Measurements from ENCODE around the gene KHDRBS2.

The KHDRBS2 gene

DNA sequence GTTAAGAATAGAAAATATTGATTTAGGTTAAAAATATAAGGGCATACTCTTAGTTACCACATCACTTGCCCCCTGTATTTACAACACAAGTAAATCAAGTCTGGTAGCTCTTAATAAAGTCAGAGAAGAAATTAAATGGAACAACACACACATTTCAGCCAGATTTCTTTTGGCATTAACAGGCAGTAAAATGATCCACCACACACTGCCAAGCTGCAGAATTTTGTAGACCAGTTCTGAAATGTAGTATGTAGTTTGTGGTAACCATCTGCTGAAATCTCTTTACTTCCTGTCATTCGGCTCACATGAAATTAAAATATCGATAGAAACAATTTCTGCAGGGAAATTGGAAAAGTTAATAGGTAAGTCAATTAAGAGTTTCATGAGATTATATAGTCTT lies 326.8 kb downstream of the KHDRBS2 start:
- Mint-ChIP-seq H3K27me3 (ENCODE audit: low read depth) (no peaks in the 10 kb centered on the region), H3K9me3 (peaks cover 24% of the 10 kb centered on the region), H3K27ac (no peak overlapping the region), H3K36me3 (ENCODE audit: low read depth) (peaks cover 11% of the 10 kb centered on the region), H3K4me3 (no peak overlapping the region), H3K4me1 (no peaks in the 10 kb centered on the region)
- TF ChIP-seq, protein P1, sequence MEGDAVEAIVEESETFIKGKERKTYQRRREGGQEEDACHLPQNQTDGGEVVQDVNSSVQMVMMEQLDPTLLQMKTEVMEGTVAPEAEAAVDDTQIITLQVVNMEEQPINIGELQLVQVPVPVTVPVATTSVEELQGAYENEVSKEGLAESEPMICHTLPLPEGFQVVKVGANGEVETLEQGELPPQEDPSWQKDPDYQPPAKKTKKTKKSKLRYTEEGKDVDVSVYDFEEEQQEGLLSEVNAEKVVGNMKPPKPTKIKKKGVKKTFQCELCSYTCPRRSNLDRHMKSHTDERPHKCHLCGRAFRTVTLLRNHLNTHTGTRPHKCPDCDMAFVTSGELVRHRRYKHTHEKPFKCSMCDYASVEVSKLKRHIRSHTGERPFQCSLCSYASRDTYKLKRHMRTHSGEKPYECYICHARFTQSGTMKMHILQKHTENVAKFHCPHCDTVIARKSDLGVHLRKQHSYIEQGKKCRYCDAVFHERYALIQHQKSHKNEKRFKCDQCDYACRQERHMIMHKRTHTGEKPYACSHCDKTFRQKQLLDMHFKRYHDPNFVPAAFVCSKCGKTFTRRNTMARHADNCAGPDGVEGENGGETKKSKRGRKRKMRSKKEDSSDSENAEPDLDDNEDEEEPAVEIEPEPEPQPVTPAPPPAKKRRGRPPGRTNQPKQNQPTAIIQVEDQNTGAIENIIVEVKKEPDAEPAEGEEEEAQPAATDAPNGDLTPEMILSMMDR (IDR thresholded peaks at IDR 0.05; ENCODE audit: unreplicated experiment in 3 of 3): no peak

GRCh38 chr6:61953851-61954250 lies 332.2 kb downstream of the KHDRBS2 start:
- H3K27ac Mint-ChIP-seq: peak overlapping the region in 2 of 3 experiments; percentile 2 to 20

DNA sequence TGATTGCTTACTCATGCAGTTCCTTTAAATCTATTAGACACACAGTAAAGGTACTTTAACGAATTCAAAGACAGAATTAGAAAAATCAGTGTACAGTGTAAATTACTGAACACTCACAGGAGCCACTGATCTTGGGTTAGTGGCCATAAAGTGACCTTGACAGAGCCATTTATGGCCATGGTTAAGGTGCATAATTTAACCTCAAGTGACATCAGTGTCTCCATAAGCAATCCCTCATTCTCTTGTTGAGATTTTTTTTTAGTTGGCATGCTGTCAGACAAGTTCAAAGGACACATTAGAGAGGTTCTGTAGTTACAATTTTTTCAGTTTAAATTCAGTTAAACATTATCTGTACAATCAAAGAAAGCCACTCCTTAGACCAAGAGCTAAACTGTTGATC lies 334.4 kb downstream of the KHDRBS2 start:
- TF ChIP-seq, protein P1 (IDR thresholded peaks at IDR 0.05; ENCODE audit: unreplicated experiment in 3 of 3): no peak
- Mint-ChIP-seq H3K4me1 (no peaks in the 10 kb centered on the region), H3K4me3 (no peak overlapping the region), H3K27me3 (ENCODE audit: low read depth) (no peaks in the 10 kb centered on the region), H3K9me3 (peaks cover 6% of the 10 kb centered on the region), H3K27ac (no peak overlapping the region), H3K36me3 (ENCODE audit: low read depth) (no peaks in the 10 kb centered on the region)

More at GRCh38 chr6:61953851-61954250, 332.2 kb downstream of the KHDRBS2 start:
- peaks cover 23% of the 10 kb centered on the region for H3K9me3 Mint-ChIP-seq
- peaks cover 11% of the 10 kb centered on the region for H3K36me3 Mint-ChIP-seq (ENCODE audit: low read depth)
- no peaks in the 10 kb centered on the region for H3K4me1 Mint-ChIP-seq
- no peaks in the 10 kb centered on the region for H3K27me3 Mint-ChIP-seq (ENCODE audit: low read depth)
- TF ChIP-seq, protein P1 (IDR thresholded peaks at IDR 0.05; ENCODE audit: unreplicated experiment in 3 of 3): no peak
- no peak overlapping the region for H3K4me3 Mint-ChIP-seq

DNA sequence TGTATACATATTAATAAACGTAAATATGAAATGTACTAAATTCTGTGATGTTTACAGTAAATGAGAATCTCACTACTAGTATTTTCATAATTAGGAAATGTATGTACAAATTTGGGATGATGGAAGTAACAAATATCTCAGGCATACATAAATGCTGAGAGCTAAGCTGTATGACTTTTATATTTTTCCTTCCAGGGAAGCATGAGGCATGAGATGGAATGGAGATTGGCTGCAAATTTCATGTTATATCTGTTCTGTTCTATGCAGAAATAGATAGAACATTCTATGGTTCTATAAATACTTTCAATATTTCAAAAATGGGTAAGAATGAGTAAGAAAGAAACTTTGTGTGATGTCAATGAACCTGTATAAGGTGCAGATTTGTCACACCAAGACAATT lies 335.2 kb downstream of the KHDRBS2 start:
- no peaks in the 10 kb centered on the region for H3K4me1 Mint-ChIP-seq

DNA sequence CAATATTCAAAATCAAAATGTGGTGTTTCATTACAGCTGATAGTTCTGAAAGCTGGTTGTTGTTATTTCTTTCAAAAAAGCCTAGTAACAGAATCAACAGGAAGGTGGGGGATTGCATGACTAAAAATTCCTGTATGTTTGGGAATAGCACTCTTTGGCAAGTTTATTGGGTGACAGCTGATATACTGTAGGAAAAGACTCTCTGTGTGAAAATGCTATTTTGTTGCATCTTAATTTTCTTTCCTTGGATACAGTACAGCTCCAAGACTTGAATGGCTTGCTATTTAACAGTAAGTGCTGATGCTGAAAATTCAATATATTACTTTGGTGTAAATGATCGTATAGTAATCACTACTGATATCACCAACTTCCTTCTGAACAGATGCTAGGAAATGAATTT lies 336.1 kb downstream of the KHDRBS2 start:
- no peaks in the 10 kb centered on the region for H3K4me1 Mint-ChIP-seq
- no peaks in the 10 kb centered on the region for H3K36me3 Mint-ChIP-seq (ENCODE audit: low read depth)
- no peak overlapping the region for H3K4me3 Mint-ChIP-seq
- no peak overlapping the region for H3K27ac Mint-ChIP-seq
- no peaks in the 10 kb centered on the region for H3K27me3 Mint-ChIP-seq (ENCODE audit: low read depth)
- TF ChIP-seq, protein P1 (IDR thresholded peaks at IDR 0.05; ENCODE audit: unreplicated experiment in 3 of 3): no peak
- no peaks in the 10 kb centered on the region for H3K9me3 Mint-ChIP-seq

More for the DNA sequence above, 335.2 kb downstream of the KHDRBS2 start:
- TF ChIP-seq, protein P1 (IDR thresholded peaks at IDR 0.05; ENCODE audit: unreplicated experiment in 3 of 3): no peak
- H3K9me3 Mint-ChIP-seq: no peaks in the 10 kb centered on the region
- H3K27me3 Mint-ChIP-seq (ENCODE audit: low read depth): no peaks in the 10 kb centered on the region
- no peak overlapping the region for H3K27ac Mint-ChIP-seq
- no peaks in the 10 kb centered on the region for H3K36me3 Mint-ChIP-seq (ENCODE audit: low read depth)
- no peak overlapping the region for H3K4me3 Mint-ChIP-seq

DNA sequence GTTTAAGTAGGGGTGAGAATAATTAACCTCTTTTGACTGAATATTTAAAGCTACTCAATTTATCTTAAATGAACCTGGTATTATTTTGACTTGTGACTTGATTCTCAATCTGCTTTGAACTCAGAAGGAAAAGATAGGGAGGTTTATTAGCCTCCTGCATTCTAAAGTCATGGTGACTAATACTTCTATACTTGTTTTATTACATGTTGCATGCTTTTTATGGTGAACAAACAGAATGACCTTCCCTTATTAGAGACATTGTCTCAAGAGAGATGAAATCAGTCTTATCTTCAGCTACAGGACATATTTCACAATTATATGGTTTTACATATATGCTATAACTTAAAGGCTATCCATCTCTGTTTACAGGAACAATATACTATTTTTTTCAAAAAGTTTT lies 336.9 kb downstream of the KHDRBS2 start:
- Mint-ChIP-seq H3K9me3 (no peaks in the 10 kb centered on the region), H3K27me3 (ENCODE audit: low read depth) (no peaks in the 10 kb centered on the region), H3K27ac (no peak overlapping the region), H3K36me3 (ENCODE audit: low read depth) (no peaks in the 10 kb centered on the region), H3K4me1 (no peaks in the 10 kb centered on the region), H3K4me3 (no peak overlapping the region)
- TF ChIP-seq, protein P1 (IDR thresholded peaks at IDR 0.05; ENCODE audit: unreplicated experiment in 3 of 3): no peak

Measured in nephron (organoid).